Measurements from ENCODE around the gene ATP1A1. TPM values are rescaled to one million over a fixed set of nuclear protein-coding genes. Genes with fewer than 3 reads are reported as not detected.

Gene ATP1A1
- total RNA-seq, 1 donor from 2014 or later, result 240 TPM

DNA sequence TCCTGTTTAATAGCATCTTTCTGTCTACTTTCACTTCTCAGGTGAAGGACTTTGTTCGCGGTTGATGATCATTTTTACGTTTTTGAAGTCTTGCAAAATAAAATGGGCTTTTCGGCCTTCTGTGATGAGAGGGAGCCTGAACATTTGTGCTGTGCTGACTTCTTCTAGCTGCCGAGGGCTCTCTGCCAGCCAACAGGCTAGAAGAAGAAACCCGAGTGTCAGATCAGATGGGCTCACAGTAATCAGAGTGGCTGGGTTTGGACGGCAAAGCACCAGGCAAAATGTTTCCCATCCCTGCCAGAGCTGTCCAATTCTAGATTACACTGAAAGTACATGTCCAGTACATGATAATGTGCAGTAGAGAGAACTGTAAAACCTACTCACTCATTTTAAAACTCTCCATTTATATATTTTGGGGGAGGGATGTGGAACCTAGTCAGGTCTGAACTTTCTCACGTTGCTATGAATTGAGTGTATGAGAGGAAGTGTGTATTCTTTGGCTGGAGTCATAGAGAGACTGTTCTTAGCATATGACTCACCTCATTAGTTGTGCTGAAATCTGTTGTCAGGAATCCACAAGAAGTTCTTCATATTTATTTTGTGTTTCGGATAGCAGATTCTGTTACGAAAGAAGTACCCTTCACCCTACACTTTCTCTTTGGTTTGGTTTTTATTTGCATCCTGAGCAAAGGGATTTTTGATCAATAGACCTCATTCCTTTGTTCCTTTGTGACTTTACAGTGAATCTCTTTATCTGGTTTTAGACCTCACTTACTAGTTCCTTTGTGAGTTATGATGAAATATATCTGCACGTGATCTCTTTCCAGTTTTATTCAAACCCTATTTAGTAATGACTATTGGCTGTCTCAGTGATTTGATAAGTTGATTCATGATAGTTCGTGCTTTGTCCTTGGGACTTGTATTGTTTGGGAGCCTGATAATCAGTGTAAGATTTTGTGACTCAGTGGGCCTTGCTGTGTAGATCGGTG is 4.8 kb downstream of the ATP1A1 start:
- Mint-ChIP-seq H3K27me3 (ENCODE audit: insufficient read depth) (no peaks in the 10 kb centered on the region), H3K27ac (peak overlapping the region; percentile 85), H3K4me3 (peak overlapping the region; percentile 85), H3K9me3 (no peaks in the 10 kb centered on the region), H3K4me1 (ENCODE audit: low read depth) (peaks cover 77% of the 10 kb centered on the region), H3K36me3 (ENCODE audit: low read depth) (peaks cover 22% of the 10 kb centered on the region)
- intact Hi-C loops (cut with micrococcal nuclease), result loop anchor here (1.0 to 10.0 kb wide), 16 partner anchors 12 to 1284 kb away; partner anchors contain the start of genes CD101, MAN1A2 and TTF2
- DNase-seq (ENCODE audit: low spot score), result peak; percentile 20

DNA sequence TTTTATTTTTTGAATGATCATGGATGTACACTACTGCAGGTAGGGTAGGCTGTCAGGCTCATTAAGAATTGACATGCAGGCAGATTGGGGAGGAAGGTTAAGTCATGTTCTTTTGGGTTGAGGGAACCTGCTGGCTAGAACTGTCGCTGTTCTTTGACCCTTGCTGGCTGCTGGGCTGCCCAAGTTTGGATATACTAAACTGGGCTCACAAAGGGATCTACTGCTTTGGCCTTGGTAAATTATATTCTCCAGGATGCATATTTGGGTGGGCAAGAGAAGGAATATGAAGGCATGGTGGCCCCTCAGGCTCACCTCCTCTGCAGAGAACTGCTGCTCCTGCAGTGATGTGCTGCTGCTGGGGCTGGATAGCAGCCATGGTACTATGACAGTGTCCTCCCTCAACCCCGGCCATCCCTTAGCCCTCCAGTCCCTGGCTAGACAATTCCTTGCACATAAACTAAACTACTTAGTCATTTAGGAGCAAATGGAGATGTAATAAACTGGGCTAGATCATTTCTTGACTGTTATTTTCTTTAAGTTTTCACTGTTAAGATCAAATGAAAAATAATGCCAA is 6.1 kb downstream of the ATP1A1 start:
- no peaks in the 10 kb centered on the region for H3K9me3 Mint-ChIP-seq
- no peak overlapping the region for H3K27ac Mint-ChIP-seq
- intact Hi-C loops (cut with micrococcal nuclease), result loop anchor here (2.0 to 10.0 kb wide), 8 partner anchors 58 to 1283 kb away; partner anchors contain the start of genes CD101 and MAN1A2
- H3K27me3 Mint-ChIP-seq (ENCODE audit: insufficient read depth), result no peaks in the 10 kb centered on the region
- no peak for DNase-seq (ENCODE audit: low spot score)
- H3K4me1 Mint-ChIP-seq (ENCODE audit: low read depth), result peaks cover 89% of the 10 kb centered on the region
- peaks cover 29% of the 10 kb centered on the region for H3K36me3 Mint-ChIP-seq (ENCODE audit: low read depth)
- no peak overlapping the region for H3K4me3 Mint-ChIP-seq

DNA sequence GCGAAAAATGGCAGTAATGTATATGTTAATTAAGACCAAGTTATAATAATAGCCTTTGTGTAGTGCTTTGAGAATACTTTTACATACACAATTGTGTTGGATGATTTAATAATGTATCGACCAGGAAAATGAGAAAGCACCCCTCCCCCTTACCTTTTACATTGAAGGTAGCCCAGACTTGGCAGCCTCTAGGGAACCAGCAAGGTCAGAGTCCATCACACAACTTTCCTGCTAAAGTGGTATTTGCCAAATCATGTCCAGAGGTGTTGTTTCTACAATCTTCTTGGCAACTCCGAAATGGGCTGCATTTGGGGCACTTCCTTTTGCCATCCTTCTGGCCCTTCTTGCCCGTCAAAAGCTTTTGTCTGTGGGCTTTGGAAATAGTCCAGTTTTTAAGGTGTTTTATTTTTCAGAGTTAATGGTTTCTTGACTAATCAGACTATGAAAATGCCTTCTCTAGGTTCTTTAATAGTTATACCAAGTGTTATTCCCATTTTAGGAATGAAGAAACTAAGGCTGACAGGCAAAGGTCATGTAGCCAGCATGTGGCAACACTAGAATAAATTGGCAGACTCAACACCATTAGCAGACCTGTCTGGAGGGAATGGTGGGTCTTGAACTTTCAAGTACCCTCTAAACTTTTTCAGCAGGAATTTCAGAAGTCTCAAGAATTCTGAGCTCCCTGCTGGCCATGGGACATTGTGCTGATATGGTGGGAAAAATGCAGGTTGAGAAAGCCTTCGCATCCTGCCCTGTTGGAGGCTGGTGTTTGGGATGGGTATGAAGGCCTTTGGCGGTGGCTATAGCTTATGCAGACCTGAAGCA is 6.8 kb downstream of the ATP1A1 start:
- Mint-ChIP-seq H3K27ac (no peak overlapping the region), H3K27me3 (ENCODE audit: insufficient read depth) (no peaks in the 10 kb centered on the region), H3K9me3 (no peaks in the 10 kb centered on the region), H3K4me1 (ENCODE audit: low read depth) (peaks cover 86% of the 10 kb centered on the region), H3K4me3 (no peak overlapping the region), H3K36me3 (ENCODE audit: low read depth) (peaks cover 30% of the 10 kb centered on the region)
- intact Hi-C loops (cut with micrococcal nuclease), result loop anchor here (2.0 to 10.0 kb wide), 8 partner anchors 57 to 1282 kb away; partner anchors contain the start of genes CD101 and MAN1A2
- DNase-seq (ENCODE audit: low spot score), result no peak

DNA sequence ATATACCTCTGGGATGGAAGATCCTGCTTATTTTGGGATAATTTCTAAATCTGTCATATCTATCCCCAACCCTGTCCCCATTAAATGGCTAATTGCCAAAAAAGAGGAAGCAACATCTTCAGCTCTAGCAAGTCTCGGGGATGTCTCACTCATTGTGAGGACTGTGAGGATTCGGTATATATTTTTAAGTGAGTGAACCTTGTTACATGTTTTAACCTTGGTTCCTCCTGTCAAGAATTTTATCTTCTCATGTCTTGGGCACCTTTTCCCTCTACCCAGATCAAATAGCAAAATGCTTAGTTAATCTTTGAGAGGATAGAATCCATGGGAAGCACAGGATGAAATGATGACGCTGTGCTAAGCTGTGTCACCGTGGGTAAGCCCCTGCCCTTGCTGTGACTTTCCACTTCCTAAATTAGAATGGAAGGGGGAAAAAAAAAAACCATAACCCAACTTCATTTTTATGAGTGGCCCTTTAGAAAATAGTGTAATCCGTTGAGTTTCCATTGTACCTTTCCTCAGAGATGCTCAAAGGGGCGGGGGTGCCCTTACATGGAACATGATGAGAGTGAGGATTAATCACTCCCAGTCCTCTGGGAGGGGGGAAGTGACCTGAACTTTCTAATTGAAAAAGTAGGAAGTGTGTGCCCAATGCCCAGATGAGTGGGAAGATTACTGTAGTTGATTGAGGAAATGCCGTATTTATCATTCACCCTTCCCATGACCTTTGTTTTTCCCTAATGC is 7.6 kb downstream of the ATP1A1 start:
- H3K4me1 Mint-ChIP-seq (ENCODE audit: low read depth), result peaks cover 78% of the 10 kb centered on the region
- H3K4me3 Mint-ChIP-seq, result no peak overlapping the region
- intact Hi-C loops (cut with micrococcal nuclease), result no loop called here
- peaks cover 35% of the 10 kb centered on the region for H3K36me3 Mint-ChIP-seq (ENCODE audit: low read depth)
- H3K27me3 Mint-ChIP-seq (ENCODE audit: insufficient read depth), result no peaks in the 10 kb centered on the region
- H3K27ac Mint-ChIP-seq, result no peak overlapping the region
- no peak for DNase-seq (ENCODE audit: low spot score)
- no peaks in the 10 kb centered on the region for H3K9me3 Mint-ChIP-seq

GRCh38 chr1:116382321-116382720 is 9.3 kb downstream of the ATP1A1 start:
- peaks cover 67% of the 10 kb centered on the region for H3K4me1 Mint-ChIP-seq (ENCODE audit: low read depth)
- H3K27me3 Mint-ChIP-seq (ENCODE audit: insufficient read depth), result no peaks in the 10 kb centered on the region
- no peak for DNase-seq (ENCODE audit: low spot score)
- no peak overlapping the region for H3K4me3 Mint-ChIP-seq
- no peaks in the 10 kb centered on the region for H3K9me3 Mint-ChIP-seq
- no peak overlapping the region for H3K27ac Mint-ChIP-seq
- intact Hi-C loops (cut with micrococcal nuclease), result no loop called here
- peaks cover 43% of the 10 kb centered on the region for H3K36me3 Mint-ChIP-seq (ENCODE audit: low read depth)

DNA sequence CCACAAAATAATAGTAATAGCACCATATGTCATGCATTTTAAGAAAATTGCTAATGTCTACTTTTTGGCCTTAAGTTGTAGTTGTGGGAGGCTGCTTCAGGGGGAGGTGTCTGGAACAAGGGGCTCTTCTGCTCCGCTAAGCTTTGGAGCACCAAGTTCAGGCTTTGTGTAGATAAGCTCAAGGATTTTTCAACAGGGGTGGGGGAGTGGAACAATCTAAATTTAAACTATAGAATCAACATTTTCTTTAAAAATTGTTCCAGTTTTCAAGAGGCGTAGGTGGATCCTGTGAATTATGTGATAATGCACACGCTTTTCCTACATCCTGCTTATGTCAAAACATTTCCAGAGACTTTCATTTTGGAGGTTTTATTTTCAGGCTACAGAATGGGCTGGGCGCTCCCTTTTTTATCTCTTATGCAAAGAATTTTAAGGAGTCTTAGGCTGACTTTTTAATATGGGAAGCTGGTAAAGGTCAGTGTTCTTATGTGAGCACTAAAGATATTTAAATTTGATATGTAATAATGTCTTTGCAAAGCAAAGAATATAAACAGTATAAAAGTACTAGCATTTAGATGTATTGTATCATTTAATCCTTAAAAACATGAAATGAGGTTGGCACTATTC is 9.9 kb downstream of the ATP1A1 start:
- H3K4me3 Mint-ChIP-seq, result no peak overlapping the region
- DNase-seq (ENCODE audit: low spot score), result no peak
- no peak overlapping the region for H3K27ac Mint-ChIP-seq
- intact Hi-C loops (cut with micrococcal nuclease), result no loop called here
- H3K27me3 Mint-ChIP-seq (ENCODE audit: insufficient read depth), result no peaks in the 10 kb centered on the region
- peaks cover 47% of the 10 kb centered on the region for H3K36me3 Mint-ChIP-seq (ENCODE audit: low read depth)
- no peaks in the 10 kb centered on the region for H3K9me3 Mint-ChIP-seq
- H3K4me1 Mint-ChIP-seq (ENCODE audit: low read depth), result peaks cover 67% of the 10 kb centered on the region

DNA sequence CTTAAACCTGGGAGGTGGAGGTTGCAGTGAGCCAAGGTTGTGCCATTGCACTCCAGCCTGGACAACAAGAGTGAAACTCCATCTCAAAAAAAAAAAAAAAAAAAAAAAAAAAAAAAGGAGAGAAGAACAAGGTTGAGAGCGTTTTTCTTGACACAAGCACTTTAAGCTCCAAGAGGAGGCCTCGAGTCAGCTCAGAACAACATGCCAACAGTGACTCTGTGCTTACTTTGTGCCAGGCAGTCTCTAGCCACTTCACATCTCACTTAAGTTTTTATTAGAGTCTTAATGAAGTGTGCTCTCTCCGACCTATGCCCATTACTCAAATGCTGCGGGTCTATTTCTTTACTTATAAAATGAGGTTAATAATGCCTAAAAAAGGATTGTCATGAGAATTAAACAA is 13.0 kb downstream of the ATP1A1 start:
- H3K4me3 Mint-ChIP-seq, result no peak overlapping the region
- no peak overlapping the region for H3K27ac Mint-ChIP-seq
- H3K36me3 Mint-ChIP-seq (ENCODE audit: low read depth), result peaks cover 64% of the 10 kb centered on the region
- peaks cover 72% of the 10 kb centered on the region for H3K4me1 Mint-ChIP-seq (ENCODE audit: low read depth)
- no peaks in the 10 kb centered on the region for H3K27me3 Mint-ChIP-seq (ENCODE audit: insufficient read depth)
- DNase-seq (ENCODE audit: low spot score), result no peak
- H3K9me3 Mint-ChIP-seq, result no peaks in the 10 kb centered on the region
- intact Hi-C loops (cut with micrococcal nuclease), result no loop called here

DNA sequence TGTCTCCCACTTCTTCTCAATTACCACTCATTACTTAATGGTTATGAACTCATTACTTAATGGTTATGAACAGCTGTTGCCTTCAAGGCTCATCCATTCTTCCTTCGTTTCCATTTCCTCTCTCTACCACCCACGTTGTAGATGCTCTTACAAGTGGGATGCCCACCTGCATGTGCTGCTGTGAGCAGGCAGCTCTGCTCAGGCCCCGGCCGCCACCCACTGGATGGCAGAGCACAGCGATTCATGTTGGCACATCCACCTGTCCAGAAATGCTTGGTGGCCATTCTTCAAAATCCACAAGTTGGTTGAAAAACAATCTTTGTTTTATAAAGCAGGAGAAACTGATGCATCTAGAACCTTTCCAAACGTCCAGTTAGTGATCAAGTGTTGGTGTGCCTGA is 14.5 kb downstream of the ATP1A1 start:
- Mint-ChIP-seq H3K4me3 (no peak overlapping the region), H3K27me3 (ENCODE audit: insufficient read depth) (no peaks in the 10 kb centered on the region), H3K36me3 (ENCODE audit: low read depth) (peaks cover 63% of the 10 kb centered on the region), H3K27ac (no peak overlapping the region), H3K4me1 (ENCODE audit: low read depth) (peaks cover 72% of the 10 kb centered on the region), H3K9me3 (no peaks in the 10 kb centered on the region)
- intact Hi-C loops (cut with micrococcal nuclease), result no loop called here
- no peak for DNase-seq (ENCODE audit: low spot score)

- intact Hi-C loops (cut with micrococcal nuclease), result no loop called here
- H3K36me3 Mint-ChIP-seq (ENCODE audit: low read depth), result peaks cover 67% of the 10 kb centered on the region
- H3K4me3 Mint-ChIP-seq, result peak overlapping the region; percentile 16
- no peaks in the 10 kb centered on the region for H3K9me3 Mint-ChIP-seq
- H3K27me3 Mint-ChIP-seq (ENCODE audit: insufficient read depth), result no peaks in the 10 kb centered on the region
- peak overlapping the region; percentile 79 for H3K27ac Mint-ChIP-seq
- H3K4me1 Mint-ChIP-seq (ENCODE audit: low read depth), result peaks cover 72% of the 10 kb centered on the region
- no peak for DNase-seq (ENCODE audit: low spot score)
These were observed 15.1 kb downstream of the ATP1A1 start for GRCh38 chr1:116388122-116388521.

- H3K4me3 Mint-ChIP-seq, result peak overlapping the region; percentile 23
- DNase-seq (ENCODE audit: low spot score), result no peak
- H3K36me3 Mint-ChIP-seq (ENCODE audit: low read depth), result peaks cover 66% of the 10 kb centered on the region
- intact Hi-C loops (cut with micrococcal nuclease), result no loop called here
- H3K27me3 Mint-ChIP-seq (ENCODE audit: insufficient read depth), result no peaks in the 10 kb centered on the region
- H3K9me3 Mint-ChIP-seq, result no peaks in the 10 kb centered on the region
- H3K4me1 Mint-ChIP-seq (ENCODE audit: low read depth), result peaks cover 65% of the 10 kb centered on the region
- H3K27ac Mint-ChIP-seq, result peak overlapping the region; percentile 26
These were observed 16.0 kb downstream of the ATP1A1 start for GRCh38 chr1:116389013-116389412.

GRCh38 chr1:116389686-116390085 is 16.6 kb downstream of the ATP1A1 start:
- no peak overlapping the region for H3K4me3 Mint-ChIP-seq
- H3K9me3 Mint-ChIP-seq, result no peaks in the 10 kb centered on the region
- DNase-seq (ENCODE audit: low spot score), result no peak
- H3K27ac Mint-ChIP-seq, result peak overlapping the region; percentile 27
- H3K27me3 Mint-ChIP-seq (ENCODE audit: insufficient read depth), result no peaks in the 10 kb centered on the region
- H3K36me3 Mint-ChIP-seq (ENCODE audit: low read depth), result peaks cover 68% of the 10 kb centered on the region
- peaks cover 58% of the 10 kb centered on the region for H3K4me1 Mint-ChIP-seq (ENCODE audit: low read depth)
- intact Hi-C loops (cut with micrococcal nuclease), result loop anchor here (1.0 kb wide), 1 partner anchor 11 kb away; no protein-coding TSS in a partner anchor
